Fibroblast of lung (primary cell): Measurements from ENCODE around the gene PLA2G4F. TPM values are rescaled to one million over a fixed set of nuclear protein-coding genes. Genes with fewer than 3 reads are reported as not detected.
A peak's percentile ranks its signal among the peaks of the same experiment; 100 is the strongest.

Experiments
- DNase-seq, 2 donors: peaks; one replicate each; pipeline versions ENCODE4 v3.0.0 to v3.0.0-alpha.2; 2010; ENCODE audit warnings: low read depth in 2 of 2
- H2AFZ ChIP-seq: 2 replicates; pipeline ENCODE4 v1.5.1; 2012; ENCODE audit warnings: low read length, control low read depth, inconsistent platforms
- H3K27ac ChIP-seq: 2 replicates; pipeline ENCODE4 v1.5.1; 2011; ENCODE audit warnings: low read length, control low read depth; ENCODE audit not compliant: insufficient read depth
- H3K27me3 ChIP-seq: 2 replicates; pipeline ENCODE4 v1.5.1; 2011; ENCODE audit warnings: mild to moderate bottlenecking, low read length; ENCODE audit not compliant: control insufficient read depth, insufficient read depth
- H3K36me3 ChIP-seq: 2 replicates; pipeline ENCODE4 v1.5.1; 2011; ENCODE audit warnings: low read length; ENCODE audit not compliant: control insufficient read depth, insufficient read depth
- H3K4me1 ChIP-seq: 2 replicates; pipeline ENCODE4 v1.5.1; 2011; ENCODE audit warnings: low read length; ENCODE audit not compliant: control insufficient read depth, insufficient read depth; ENCODE audit errors: extremely low read depth
- H3K4me2 ChIP-seq: 2 replicates; pipeline ENCODE4 v1.5.1; 2011; ENCODE audit warnings: low read length, control low read depth; ENCODE audit not compliant: insufficient read depth; ENCODE audit errors: extremely low read depth
- H3K4me3 ChIP-seq, 4 experiments: fragments of 200-600 bp in 1 of 4; sonication (generic) in 1 of 4; replicated peaks in 1 of 4; 2 replicates each; pipeline ENCODE4 v1.5.1; 2011 to 2016; ENCODE audit warnings: low read length in 4 of 4, low read depth in 3 of 4, mild to moderate bottlenecking in 3 of 4, control low read depth in 2 of 4, inconsistent platforms in 1 of 4, mixed read lengths in 1 of 4; ENCODE audit not compliant: insufficient read depth in 1 of 4; ENCODE audit errors: control extremely low read depth in 1 of 4
- H3K79me2 ChIP-seq: 2 replicates; pipeline ENCODE4 v1.5.1; 2012; ENCODE audit warnings: mild to moderate bottlenecking, low read length, inconsistent platforms; ENCODE audit not compliant: control insufficient read depth, insufficient read depth
- H3K9ac ChIP-seq: 2 replicates; pipeline ENCODE4 v1.5.1; 2011; ENCODE audit warnings: mild to moderate bottlenecking, low read length, control low read depth; ENCODE audit not compliant: insufficient read depth
- H3K9me3 ChIP-seq: 2 replicates; pipeline ENCODE4 v1.5.1; 2012; ENCODE audit warnings: low read depth, low read length; ENCODE audit not compliant: control insufficient read depth, insufficient read depth
- H4K20me1 ChIP-seq: 2 replicates; pipeline ENCODE4 v1.5.1; 2011; ENCODE audit warnings: low read length; ENCODE audit not compliant: control insufficient read depth, insufficient read depth; ENCODE audit errors: extremely low read depth
- CTCF ChIP-seq, 2 donors: IDR thresholded peaks in 1 of 2; conservative IDR thresholded peaks in 1 of 2; 1 replicate in 1 of 2; 2 replicates in 1 of 2; pipeline ENCODE4 v1.5.1; 2011 to 2012; ENCODE audit warnings: low read length in 2 of 2, control low read depth in 1 of 2, inconsistent platforms in 1 of 2, low read depth in 1 of 2, mild to moderate bottlenecking in 1 of 2
- EZH2 ChIP-seq: IDR thresholded peaks from 2 replicates; pipeline ENCODE4 v1.5.1; 2012; ENCODE audit warnings: low read length, control low read depth, mild to moderate bottlenecking; ENCODE audit errors: missing control alignments
- polyA plus RNA-seq, 2 donors: library from polyadenylated mRNA; depleted of rRNA in 1 of 2; stranded (reverse) in 1 of 2; unstranded in 1 of 2; fragments of >200 nt; gene quantifications; 2 replicates each; pipeline ENCODE4 v1.2.1, GENCODE V29; 2011 to 2012; ENCODE audit warnings: missing spikeins in 1 of 2
- total RNA-seq: library from RNA; depleted of rRNA; stranded (reverse); fragments of >200 nt; gene quantifications from 2 replicates; pipeline ENCODE4 v1.2.1, GENCODE V29; 2014

The PLA2G4F gene
- total and polyA plus RNA-seq, 2 donors (not counting 1 experiment from before 2014, with no cell fraction given) = not detected

- H3K36me3 ChIP-seq = peaks cover 24% of the 10 kb centered on the region
- no peak overlapping the region for H3K27ac ChIP-seq
- no peak overlapping the region for H2AFZ ChIP-seq
- peaks cover 2% of the 10 kb centered on the region for H3K4me1 ChIP-seq
- H3K79me2 ChIP-seq = no peaks in the 10 kb centered on the region
- H3K4me2 ChIP-seq = no peak overlapping the region
- no peaks in the 10 kb centered on the region for H4K20me1 ChIP-seq
- no peak overlapping the region for H3K9ac ChIP-seq
- no peak for TF ChIP-seq CTCF (conservative IDR thresholded peaks at IDR 0.05 in 1 of 2, IDR thresholded peaks at IDR 0.05 in 1 of 2; ENCODE audit: low read depth in 1 of 2, low read length in 2 of 2)
- TF ChIP-seq EZH2 = no peak
- H3K9me3 ChIP-seq = no peaks in the 10 kb centered on the region
- no peak overlapping the region for H3K4me3 ChIP-seq
- DNase-seq = peak; percentile 80 to 84
- peaks cover 5% of the 10 kb centered on the region for H3K27me3 ChIP-seq
These were observed 1.7 kb upstream of the PLA2G4F start for GRCh38 chr15:42157981-42158765.

- Histone ChIP-seq H3K79me2 (no peaks in the 10 kb centered on the region), H3K4me1 (peaks cover 2% of the 10 kb centered on the region), H3K36me3 (peaks cover 20% of the 10 kb centered on the region), H3K4me2 (no peak overlapping the region), H3K9me3 (no peaks in the 10 kb centered on the region), H2AFZ (no peak overlapping the region), H3K9ac (no peak overlapping the region), H3K27me3 (peaks cover 5% of the 10 kb centered on the region), H4K20me1 (no peaks in the 10 kb centered on the region), H3K4me3 (no peak overlapping the region), H3K27ac (no peak overlapping the region)
- TF ChIP-seq EZH2 (no peak), CTCF (conservative IDR thresholded peaks at IDR 0.05 in 1 of 2, IDR thresholded peaks at IDR 0.05 in 1 of 2; ENCODE audit: low read depth in 1 of 2, low read length in 2 of 2) (no peak)
- no peak for DNase-seq
These were observed 945 bp upstream of the PLA2G4F start for GRCh38 chr15:42157381-42157780.

GRCh38 chr15:42155546-42156242 is 742 bp downstream of the PLA2G4F start:
- peaks cover 5% of the 10 kb centered on the region for H3K27me3 ChIP-seq
- H3K9ac ChIP-seq = no peak overlapping the region
- H3K4me1 ChIP-seq = peaks cover 2% of the 10 kb centered on the region
- no peaks in the 10 kb centered on the region for H3K79me2 ChIP-seq
- H3K4me2 ChIP-seq = no peak overlapping the region
- H3K4me3 ChIP-seq = no peak overlapping the region
- no peak overlapping the region for H3K27ac ChIP-seq
- no peaks in the 10 kb centered on the region for H4K20me1 ChIP-seq
- no peak overlapping the region for H2AFZ ChIP-seq
- peaks cover 11% of the 10 kb centered on the region for H3K36me3 ChIP-seq
- no peaks in the 10 kb centered on the region for H3K9me3 ChIP-seq
- TF ChIP-seq CTCF (conservative IDR thresholded peaks at IDR 0.05 in 1 of 2, IDR thresholded peaks at IDR 0.05 in 1 of 2; ENCODE audit: low read depth in 1 of 2, low read length in 2 of 2) (no peak), EZH2 (no peak)
- DNase-seq = no peak
